NB4 (cell line): ENCODE measurements around the gene CC2D1A.

Source experiments
- DNase-seq: peaks from one replicate; pipeline ENCODE4 v3.0.0; 2010; ENCODE audit warnings: low read depth
- H3K4me3 ChIP-seq: one replicate; pipeline ENCODE4 v1.5.1; 2011; ENCODE audit warnings: mild to moderate bottlenecking, low read depth, low read length, moderate library complexity
- MYC ChIP-seq: IDR thresholded peaks from 2 replicates; pipeline ENCODE4 v1.6.1; 2011; ENCODE audit warnings: low read depth, low read length
- POLR2A ChIP-seq: IDR thresholded peaks from 2 replicates; pipeline ENCODE4 v1.6.1; 2011; ENCODE audit warnings: mild to moderate bottlenecking; ENCODE audit not compliant: insufficient read length; ENCODE audit errors: extremely low read depth
- TF ChIP-seq, protein P1 (sequence below): IDR thresholded peaks from 2 replicates; pipeline ENCODE4 v1.6.1; 2011; ENCODE audit warnings: low read depth, low read length
- TF ChIP-seq, protein P2 (sequence below): IDR thresholded peaks from one replicate; pipeline ENCODE4 v1.5.1; 2012; ENCODE audit warnings: low read depth, low read length

Gene CC2D1A

DNA sequence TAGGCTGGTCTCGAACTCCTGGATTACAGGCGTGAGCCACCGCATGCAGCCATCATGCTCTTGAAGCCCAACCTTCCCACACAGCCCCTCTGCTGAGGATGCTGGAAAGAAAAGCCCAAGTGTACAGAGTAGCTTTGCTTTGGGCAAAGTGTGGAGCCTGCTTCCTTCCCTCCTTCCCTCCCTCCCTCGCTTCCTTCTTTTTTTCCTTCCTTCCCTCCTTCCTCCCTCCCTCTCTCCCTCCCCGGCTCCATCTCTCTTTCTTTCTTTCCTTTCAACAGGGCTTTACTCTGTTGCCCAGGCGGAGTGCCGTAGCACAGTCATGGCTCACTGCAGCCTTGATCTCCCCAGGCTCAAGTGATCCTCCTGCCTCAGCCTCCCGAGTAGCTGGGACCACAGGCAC, 2.7 kb downstream of the CC2D1A start:
- no peak for DNase-seq
- no peak overlapping the region for H3K4me3 ChIP-seq
- TF ChIP-seq, protein P1, sequence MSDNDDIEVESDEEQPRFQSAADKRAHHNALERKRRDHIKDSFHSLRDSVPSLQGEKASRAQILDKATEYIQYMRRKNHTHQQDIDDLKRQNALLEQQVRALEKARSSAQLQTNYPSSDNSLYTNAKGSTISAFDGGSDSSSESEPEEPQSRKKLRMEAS, result no peak
- TF ChIP-seq POLR2A, result no peak

DNA sequence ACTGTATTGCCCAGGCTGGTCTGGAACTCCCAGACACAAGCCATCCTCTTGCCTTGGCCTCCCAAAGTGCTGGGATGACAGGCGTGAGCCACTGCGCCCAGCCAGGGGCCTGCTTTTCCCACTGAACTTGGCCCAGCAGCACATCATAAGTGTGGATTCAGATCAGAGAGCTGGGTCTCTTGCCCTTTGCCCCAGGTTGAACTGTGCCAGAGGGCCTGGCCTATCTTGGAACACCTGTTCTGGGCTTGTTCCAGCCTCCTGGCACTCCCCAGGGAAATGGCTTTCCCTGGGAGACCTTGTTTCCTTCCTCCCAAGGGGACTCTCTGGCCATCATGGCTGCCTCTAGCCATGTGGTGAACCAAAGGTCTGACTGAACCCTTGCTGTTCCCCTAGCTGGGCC, 3.4 kb downstream of the CC2D1A start:
- no peak overlapping the region for H3K4me3 ChIP-seq
- TF ChIP-seq MYC (no peak), POLR2A (no peak)
- TF ChIP-seq, protein P1, result no peak
- TF ChIP-seq, protein P2, sequence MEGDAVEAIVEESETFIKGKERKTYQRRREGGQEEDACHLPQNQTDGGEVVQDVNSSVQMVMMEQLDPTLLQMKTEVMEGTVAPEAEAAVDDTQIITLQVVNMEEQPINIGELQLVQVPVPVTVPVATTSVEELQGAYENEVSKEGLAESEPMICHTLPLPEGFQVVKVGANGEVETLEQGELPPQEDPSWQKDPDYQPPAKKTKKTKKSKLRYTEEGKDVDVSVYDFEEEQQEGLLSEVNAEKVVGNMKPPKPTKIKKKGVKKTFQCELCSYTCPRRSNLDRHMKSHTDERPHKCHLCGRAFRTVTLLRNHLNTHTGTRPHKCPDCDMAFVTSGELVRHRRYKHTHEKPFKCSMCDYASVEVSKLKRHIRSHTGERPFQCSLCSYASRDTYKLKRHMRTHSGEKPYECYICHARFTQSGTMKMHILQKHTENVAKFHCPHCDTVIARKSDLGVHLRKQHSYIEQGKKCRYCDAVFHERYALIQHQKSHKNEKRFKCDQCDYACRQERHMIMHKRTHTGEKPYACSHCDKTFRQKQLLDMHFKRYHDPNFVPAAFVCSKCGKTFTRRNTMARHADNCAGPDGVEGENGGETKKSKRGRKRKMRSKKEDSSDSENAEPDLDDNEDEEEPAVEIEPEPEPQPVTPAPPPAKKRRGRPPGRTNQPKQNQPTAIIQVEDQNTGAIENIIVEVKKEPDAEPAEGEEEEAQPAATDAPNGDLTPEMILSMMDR, result no peak
- DNase-seq, result no peak

DNA sequence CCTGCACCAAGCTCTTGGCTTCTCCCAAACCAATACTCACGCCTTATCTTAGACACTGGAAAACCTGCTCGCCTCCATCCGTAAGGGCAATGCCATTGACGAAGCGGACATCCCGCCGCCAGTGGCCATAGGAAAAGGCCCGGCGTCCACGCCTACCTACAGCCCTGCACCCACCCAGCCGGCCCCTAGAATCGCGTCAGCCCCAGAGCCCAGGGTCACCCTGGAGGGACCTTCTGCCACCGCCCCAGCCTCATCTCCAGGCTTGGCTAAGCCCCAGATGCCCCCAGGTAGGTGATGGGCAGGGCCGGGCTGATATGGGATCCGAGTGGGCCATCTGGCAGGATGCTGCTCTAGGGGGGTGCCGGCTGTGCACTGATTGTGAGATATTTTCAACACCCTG, 7.4 kb downstream of the CC2D1A start:
- DNase-seq, result no peak

DNA sequence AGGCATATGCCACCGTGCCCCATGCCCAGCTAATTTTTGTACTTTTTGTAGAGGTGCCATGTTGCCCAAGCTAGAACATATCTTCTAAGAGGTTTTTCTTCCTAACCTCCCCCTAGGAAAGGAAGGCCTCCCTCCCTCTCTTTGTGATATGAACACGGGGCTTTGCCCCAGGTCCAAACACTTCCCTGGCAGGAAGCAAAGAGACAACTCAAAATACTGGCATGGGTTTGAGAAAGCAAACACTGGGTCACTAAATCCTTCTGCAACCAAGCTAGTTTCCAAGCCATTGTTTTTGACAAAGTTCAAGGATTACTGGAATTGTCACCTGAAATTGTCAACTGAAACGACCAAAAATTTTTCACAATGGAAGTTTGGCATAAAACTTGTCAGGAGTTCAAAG, 8.8 kb downstream of the CC2D1A start:
- TF ChIP-seq, protein P1, result no peak
- TF ChIP-seq MYC (no peak), POLR2A (no peak)
- TF ChIP-seq, protein P2, result no peak
- H3K4me3 ChIP-seq, result no peak overlapping the region
- DNase-seq, result no peak

More for the DNA sequence above, 7.4 kb downstream of the CC2D1A start:
- no peak overlapping the region for H3K4me3 ChIP-seq
- TF ChIP-seq, protein P1, result no peak
- TF ChIP-seq, protein P2, result no peak
- TF ChIP-seq POLR2A (no peak), MYC (no peak)

DNA sequence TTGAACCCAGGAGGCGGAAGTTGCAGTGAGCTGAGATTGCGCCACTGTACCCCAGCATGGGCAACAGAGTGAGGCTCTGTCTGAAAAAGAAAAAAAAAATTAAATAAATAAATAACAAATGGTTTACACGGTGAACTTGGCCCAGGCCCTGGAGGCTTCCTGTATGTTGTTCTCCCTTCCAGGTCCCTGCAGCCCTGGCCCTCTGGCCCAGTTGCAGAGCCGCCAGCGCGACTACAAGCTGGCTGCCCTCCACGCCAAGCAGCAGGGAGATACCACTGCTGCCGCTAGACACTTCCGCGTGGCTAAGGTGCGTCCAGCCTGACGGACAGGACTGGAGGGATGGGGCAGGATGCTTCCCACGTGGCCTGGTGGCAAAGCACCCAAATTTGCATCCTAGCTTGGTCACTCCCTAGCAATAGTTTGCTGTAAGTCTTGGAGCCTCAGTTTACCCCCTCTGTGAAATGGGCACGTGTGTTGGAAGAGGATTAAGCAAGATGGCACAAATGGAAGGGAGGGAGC, 11.9 kb downstream of the CC2D1A start:
- no peak for DNase-seq
- TF ChIP-seq, protein P2, result no peak
- TF ChIP-seq, protein P1, result no peak
- TF ChIP-seq MYC (no peak), POLR2A (no peak)
- H3K4me3 ChIP-seq, result no peak overlapping the region

DNA sequence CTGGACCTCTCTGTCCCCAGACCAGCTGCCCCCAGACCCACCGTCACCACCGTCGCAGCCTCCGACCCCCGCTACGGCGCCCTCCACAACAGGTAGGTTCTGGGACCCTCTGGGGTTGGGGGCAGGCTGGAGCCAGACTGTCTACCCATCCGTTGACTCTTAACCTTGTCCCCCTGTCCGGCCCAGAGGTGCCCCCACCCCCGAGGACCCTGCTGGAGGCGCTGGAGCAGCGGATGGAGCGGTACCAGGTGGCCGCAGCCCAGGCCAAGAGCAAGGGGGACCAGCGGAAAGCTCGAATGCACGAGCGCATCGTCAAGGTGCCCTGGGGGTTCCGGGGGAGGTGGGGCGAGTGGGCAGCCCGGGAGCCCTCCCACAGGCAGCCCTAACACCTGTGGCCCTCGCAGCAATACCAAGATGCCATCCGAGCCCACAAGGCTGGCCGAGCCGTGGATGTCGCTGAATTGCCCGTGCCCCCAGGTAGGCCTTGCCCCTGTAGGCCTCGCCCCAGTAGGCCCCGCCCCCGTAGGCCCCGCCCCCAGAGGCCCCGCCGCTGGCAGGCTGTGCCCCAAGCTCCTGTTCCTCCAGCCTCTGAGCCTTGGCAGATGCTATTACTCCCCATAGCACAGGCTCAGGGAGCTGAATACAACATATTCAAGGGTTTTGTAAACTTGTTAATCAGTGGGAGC, 12.9 kb downstream of the CC2D1A start:
- no peak for DNase-seq
- TF ChIP-seq, protein P1, result no peak
- TF ChIP-seq, protein P2, result no peak
- no peak for TF ChIP-seq POLR2A
- TF ChIP-seq MYC, result no peak
- no peak overlapping the region for H3K4me3 ChIP-seq
